Measurements from ENCODE around the gene UBALD1.
A peak's percentile ranks its signal among the peaks of the same experiment; 100 is the strongest.

The UBALD1 gene

GRCh38 chr16:4616047-4616811 lies 1.5 kb upstream of the UBALD1 start:
- peak; percentile 100 for DNase-seq (ENCODE audit: low spot score)

- DNase-seq (ENCODE audit: low spot score) = no peak
Observed at GRCh38 chr16:4615384-4616046, 827 bp upstream of the UBALD1 start.

- DNase-seq (ENCODE audit: low spot score) = no peak
Observed at GRCh38 chr16:4613636-4614570, 785 bp downstream of the UBALD1 start.

- no peak for DNase-seq (ENCODE audit: low spot score)
Observed at GRCh38 chr16:4612977-4613635, 1.6 kb downstream of the UBALD1 start.

GRCh38 chr16:4612474-4612931 lies 2.2 kb downstream of the UBALD1 start:
- DNase-seq (ENCODE audit: low spot score) = no peak

- DNase-seq (ENCODE audit: low spot score) = no peak
Observed at GRCh38 chr16:4611337-4612021, 3.2 kb downstream of the UBALD1 start.

GRCh38 chr16:4610011-4611005 lies 4.4 kb downstream of the UBALD1 start:
- no peak for DNase-seq (ENCODE audit: low spot score)

- DNase-seq (ENCODE audit: low spot score) = no peak
Observed at GRCh38 chr16:4609200-4610010, 5.3 kb downstream of the UBALD1 start.

GRCh38 chr16:4608704-4608980 lies 6.0 kb downstream of the UBALD1 start:
- no peak for DNase-seq (ENCODE audit: low spot score)

- no peak for DNase-seq (ENCODE audit: low spot score)
Observed at GRCh38 chr16:4607841-4608703, 6.6 kb downstream of the UBALD1 start.

GRCh38 chr16:4606354-4606753 lies 8.3 kb downstream of the UBALD1 start:
- no peak for DNase-seq (ENCODE audit: low spot score)

GRCh38 chr16:4604401-4604800 lies 10.3 kb downstream of the UBALD1 start:
- DNase-seq (ENCODE audit: low spot score) = no peak

GRCh38 chr16:4603624-4604170 lies 11.0 kb downstream of the UBALD1 start:
- no peak for DNase-seq (ENCODE audit: low spot score)

GRCh38 chr16:4602331-4602730 lies 12.4 kb downstream of the UBALD1 start:
- DNase-seq (ENCODE audit: low spot score) = no peak

- DNase-seq (ENCODE audit: low spot score) = no peak
Observed at GRCh38 chr16:4601864-4602186, 12.9 kb downstream of the UBALD1 start.

GRCh38 chr16:4601036-4601863 lies 13.4 kb downstream of the UBALD1 start:
- no peak for DNase-seq (ENCODE audit: low spot score)

- no peak for DNase-seq (ENCODE audit: low spot score)
Observed at GRCh38 chr16:4599545-4599944, 15.1 kb downstream of the UBALD1 start.

Data from CD4-positive, alpha-beta T cell treated with Interleukin-6 at 100 ng/mL for 8 hours (primary cell).